ENCODE measurements around the gene PTPRN2. TPM values are rescaled to one million over a fixed set of nuclear protein-coding genes. Genes with fewer than 3 reads are reported as not detected.

Gene PTPRN2
- total and polyA plus RNA-seq, 2 donors (not counting 3 experiments of a cell fraction or from before 2014, with no cell fraction given): 0.62 to 0.88 TPM

- H3K4me1 ChIP-seq (ENCODE audit: control insufficient read depth, extremely low read depth, insufficient read depth, low read length): no peaks in the 10 kb centered on the region
- dilution Hi-C loops (cut with MboI; ENCODE audit: extremely low pct_ligation_motif_present, low sequenced_read_pairs) (no loop called here), intact Hi-C loops (cut with micrococcal nuclease) (no loop called here)
- no peaks in the 10 kb centered on the region for H3K9me3 ChIP-seq (replicated peaks; ENCODE audit: control insufficient read depth, insufficient read depth, low read length)
- H3K4me3 ChIP-seq (replicated peaks in 1 of 3; ENCODE audit: insufficient read depth in 1 of 3, low read depth in 1 of 3, low read length in 3 of 3): no peak overlapping the region
- FAIRE-seq (no peak), DNase-seq (ENCODE audit: low read depth, low spot score) (no peak)
- POLR2A ChIA-PET: no interaction called here
- H2AFZ ChIP-seq (ENCODE audit: low read depth, low read length): no peak overlapping the region
- H3K36me3 ChIP-seq (ENCODE audit: control insufficient read depth in 2 of 2, extremely low read depth in 1 of 2, insufficient read depth in 2 of 2, low read length in 2 of 2): no peaks in the 10 kb centered on the region
- H3K4me2 ChIP-seq (ENCODE audit: insufficient read depth, low read length): no peak overlapping the region
- H3K27me3 ChIP-seq (ENCODE audit: control insufficient read depth in 2 of 2, insufficient read depth in 2 of 2, low read length in 2 of 2): no peaks in the 10 kb centered on the region
- no peaks in the 10 kb centered on the region for H3K79me2 ChIP-seq (ENCODE audit: control insufficient read depth, insufficient read depth, low read length)
- H3K9me1 ChIP-seq (replicated peaks; ENCODE audit: control insufficient read depth, extremely low read depth, insufficient read depth, low read length): no peaks in the 10 kb centered on the region
- no peak overlapping the region for H3K27ac ChIP-seq (ENCODE audit: insufficient read depth, low read depth, low read length)
- CTCF ChIA-PET: no interaction called here
- BruUV-seq (replicated peaks): no TSS peak
- TF ChIP-seq POLR2A (IDR thresholded peaks at IDR 0.05; ENCODE audit: low read depth, low read length): no peak
- no peak for TF ChIP-seq FOS (IDR thresholded peaks at IDR 0.05; ENCODE audit: borderline replicate concordance, insufficient read depth, low read length)
- no peak for TF ChIP-seq JUN (IDR thresholded peaks at IDR 0.05; ENCODE audit: borderline replicate concordance, insufficient read depth, insufficient read length, low read depth)
- TF ChIP-seq CTCF (IDR thresholded peaks at IDR 0.05; ENCODE audit: extremely low read depth in 1 of 2, insufficient read depth in 1 of 2, low read depth in 1 of 2, low read length in 2 of 2): no peak
- no peak for TF ChIP-seq POLR2AphosphoS5 (IDR thresholded peaks at IDR 0.05; ENCODE audit: insufficient read depth, low read depth, low read length)
- TF ChIP-seq EZH2 (IDR thresholded peaks at IDR 0.05; ENCODE audit: borderline replicate concordance, low read depth, low read length, severe bottlenecking): no peak
- no peak for TF ChIP-seq MAX (IDR thresholded peaks at IDR 0.05; ENCODE audit: insufficient read depth, insufficient read length)
- no peak for TF ChIP-seq MYC (IDR thresholded peaks at IDR 0.05; ENCODE audit: low read depth, low read length)
- no peak for TF ChIP-seq GATA2 (IDR thresholded peaks at IDR 0.05; ENCODE audit: insufficient read depth, insufficient read length, low read depth, low read length)
- no peaks in the 10 kb centered on the region for H4K20me1 ChIP-seq (replicated peaks; ENCODE audit: control insufficient read depth, extremely low read depth, insufficient read depth, low read length)
- H3K9ac ChIP-seq (replicated peaks; ENCODE audit: extremely low read depth, insufficient read depth, low read length): no peak overlapping the region
These were observed 565.0 kb downstream of the PTPRN2 start for GRCh38 chr7:158022601-158023000.

Data from endothelial cell of umbilical vein (primary cell).